Transverse colon (tissue), 3 donors: Measurements from ENCODE around the gene EPN2.

Experiments used
- EP300 ChIP-seq: sonication (generic); formaldehyde crosslinking; IDR thresholded peaks from one replicate; pipeline ENCODE4 v1.6.1; 2017; ENCODE audit warnings: antibody characterized with exemption, low read depth
- POLR2A ChIP-seq: fragments of 450-650 bp; IDR thresholded peaks from one replicate; pipeline ENCODE4 v1.6.1; 2016; ENCODE audit warnings: antibody characterized with exemption, mild to moderate bottlenecking, moderate library complexity
- TF ChIP-seq, protein P1 (sequence below), 5 experiments: fragments of 200-600 bp in 3 of 5; fragments of 450-650 bp in 2 of 5; sonication (generic) in 3 of 5; IDR thresholded peaks; 1 replicate in 2 of 5; 2 replicates in 3 of 5; pipeline ENCODE4 v1.5.1; 2016 to 2017; ENCODE audit warnings: antibody characterized with exemption in 5 of 5, inconsistent platforms in 3 of 5, mild to moderate bottlenecking in 2 of 5, moderate library complexity in 1 of 5

DNA sequence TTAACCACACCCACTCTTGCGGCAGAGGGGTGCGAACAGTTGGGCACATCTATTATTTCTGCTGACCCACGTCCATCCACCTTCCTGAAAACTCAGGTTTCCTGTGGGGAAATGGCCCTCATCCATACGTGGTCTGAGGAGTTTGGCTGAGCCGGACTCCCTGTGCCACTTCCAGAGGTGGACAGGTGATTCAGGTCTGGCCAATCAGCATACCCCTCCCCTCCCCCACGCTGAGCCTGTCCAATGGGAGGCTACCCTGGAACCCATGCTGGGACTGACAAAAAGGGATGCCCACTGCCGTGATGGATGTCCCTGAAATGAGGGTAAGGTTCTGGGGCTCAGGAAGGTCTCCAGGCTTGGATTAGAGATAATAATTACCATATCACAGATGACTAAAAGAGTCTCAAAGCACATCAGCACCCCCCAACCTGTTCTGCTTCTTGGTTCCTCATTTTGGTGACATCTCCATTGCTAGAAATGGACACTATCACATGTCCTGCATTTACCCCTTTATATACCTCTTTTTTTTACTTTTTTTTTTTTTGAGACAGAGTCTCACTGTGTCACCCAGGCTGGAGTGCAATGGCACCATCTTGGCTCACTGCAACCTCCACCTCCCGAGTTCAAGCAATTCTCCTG, 135.8 kb downstream of the EPN2 start:
- TF ChIP-seq, protein P1, sequence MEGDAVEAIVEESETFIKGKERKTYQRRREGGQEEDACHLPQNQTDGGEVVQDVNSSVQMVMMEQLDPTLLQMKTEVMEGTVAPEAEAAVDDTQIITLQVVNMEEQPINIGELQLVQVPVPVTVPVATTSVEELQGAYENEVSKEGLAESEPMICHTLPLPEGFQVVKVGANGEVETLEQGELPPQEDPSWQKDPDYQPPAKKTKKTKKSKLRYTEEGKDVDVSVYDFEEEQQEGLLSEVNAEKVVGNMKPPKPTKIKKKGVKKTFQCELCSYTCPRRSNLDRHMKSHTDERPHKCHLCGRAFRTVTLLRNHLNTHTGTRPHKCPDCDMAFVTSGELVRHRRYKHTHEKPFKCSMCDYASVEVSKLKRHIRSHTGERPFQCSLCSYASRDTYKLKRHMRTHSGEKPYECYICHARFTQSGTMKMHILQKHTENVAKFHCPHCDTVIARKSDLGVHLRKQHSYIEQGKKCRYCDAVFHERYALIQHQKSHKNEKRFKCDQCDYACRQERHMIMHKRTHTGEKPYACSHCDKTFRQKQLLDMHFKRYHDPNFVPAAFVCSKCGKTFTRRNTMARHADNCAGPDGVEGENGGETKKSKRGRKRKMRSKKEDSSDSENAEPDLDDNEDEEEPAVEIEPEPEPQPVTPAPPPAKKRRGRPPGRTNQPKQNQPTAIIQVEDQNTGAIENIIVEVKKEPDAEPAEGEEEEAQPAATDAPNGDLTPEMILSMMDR (IDR thresholded peaks at IDR 0.05): no peak
- TF ChIP-seq POLR2A (no peak), EP300 (no peak)
